HG03095 (cell line): ENCODE measurements around the gene COX4I2.

ENCODE experiments used
- ATAC-seq: cut with Tn5 transposase; IDR thresholded peaks from one replicate; pipeline ENCODE4 v1.9.1; 2021; ENCODE audit warnings: moderate library complexity; ENCODE audit not compliant: unreplicated experiment

The COX4I2 gene

GRCh38 chr20:31691646-31692275 lies 54.0 kb downstream of the COX4I2 start:
- ATAC-seq: peak; percentile 49

- ATAC-seq: no peak
These were observed 55.7 kb downstream of the COX4I2 start for GRCh38 chr20:31693402-31693801.

DNA sequence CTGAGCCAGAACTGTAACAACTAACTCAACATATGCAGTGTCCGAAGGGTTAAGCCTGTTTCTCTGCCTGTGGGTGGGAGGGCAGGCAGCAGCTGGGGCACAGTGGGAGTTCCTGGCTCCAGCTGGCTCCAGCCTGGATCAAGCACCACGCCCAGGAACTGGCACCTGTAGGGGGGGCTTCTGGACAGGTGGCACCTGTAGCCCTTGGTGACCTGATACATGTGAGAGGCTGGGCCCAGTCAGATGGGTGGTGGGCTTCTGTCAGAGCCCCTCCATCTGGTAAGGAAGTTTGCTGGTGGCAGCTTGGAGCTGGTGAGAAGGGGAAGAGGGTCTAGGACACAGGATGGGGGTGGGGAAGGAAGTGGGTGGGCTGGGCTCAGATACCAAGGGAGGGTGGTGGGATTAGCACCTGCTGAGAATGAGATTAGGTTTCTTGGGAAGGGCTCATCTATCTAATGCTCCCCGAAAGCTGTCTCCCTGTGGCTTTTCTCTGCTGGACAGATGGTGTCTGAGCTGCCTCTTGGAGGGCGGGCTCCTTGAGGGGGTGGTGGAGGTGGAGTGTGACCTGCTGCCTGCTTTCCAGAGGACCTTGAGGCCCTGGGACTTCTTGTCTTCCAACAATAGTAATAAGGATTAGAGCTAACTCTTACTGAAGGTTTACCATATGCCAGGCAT lies 56.4 kb downstream of the COX4I2 start:
- no peak for ATAC-seq
